GM12801 (cell line): ENCODE measurements around the gene ENTPD2.

Experiments
- CTCF ChIP-seq: IDR thresholded peaks from one replicate; pipeline ENCODE4 v1.5.1; 2011; ENCODE audit warnings: control low read depth; ENCODE audit not compliant: insufficient read length; ENCODE audit errors: extremely low read depth

The ENTPD2 gene

GRCh38 chr9:137077758-137078693, 24.2 kb upstream of the ENTPD2 start:
- no peak for TF ChIP-seq CTCF

GRCh38 chr9:137077010-137077747, 23.3 kb upstream of the ENTPD2 start, which contains the start of gene UAP1L1:
Gene UAP1L1, plus strand, starts transcription at chr9:137077517. Its CDS starts 16 bp downstream, at chr9:137077533.
- no peak for TF ChIP-seq CTCF

GRCh38 chr9:137076636-137077009, 22.8 kb upstream of the ENTPD2 start:
- TF ChIP-seq CTCF, result no peak

GRCh38 chr9:137075275-137075775, 21.5 kb upstream of the ENTPD2 start:
- TF ChIP-seq CTCF, result no peak

- TF ChIP-seq CTCF, result no peak
Measured at GRCh38 chr9:137074657-137075274, 20.9 kb upstream of the ENTPD2 start.

- TF ChIP-seq CTCF, result no peak
Measured at GRCh38 chr9:137073992-137074399, 20.1 kb upstream of the ENTPD2 start.

GRCh38 chr9:137071282-137071681, 17.4 kb upstream of the ENTPD2 start:
- no peak for TF ChIP-seq CTCF
